HG03521 (cell line): Measurements from ENCODE around the gene FOXP1.
"Not testable (repeated sequence)": the region's sequence is repeated elsewhere in the genome, so short reads cannot be mapped to it uniquely, and the experiment has no call there.

Experiments
- ATAC-seq: cut with Tn5 transposase; IDR thresholded peaks from one replicate; pipeline ENCODE4 v1.9.1; 2021; ENCODE audit warnings: mild to moderate bottlenecking, moderate library complexity; ENCODE audit not compliant: unreplicated experiment

Gene FOXP1

DNA sequence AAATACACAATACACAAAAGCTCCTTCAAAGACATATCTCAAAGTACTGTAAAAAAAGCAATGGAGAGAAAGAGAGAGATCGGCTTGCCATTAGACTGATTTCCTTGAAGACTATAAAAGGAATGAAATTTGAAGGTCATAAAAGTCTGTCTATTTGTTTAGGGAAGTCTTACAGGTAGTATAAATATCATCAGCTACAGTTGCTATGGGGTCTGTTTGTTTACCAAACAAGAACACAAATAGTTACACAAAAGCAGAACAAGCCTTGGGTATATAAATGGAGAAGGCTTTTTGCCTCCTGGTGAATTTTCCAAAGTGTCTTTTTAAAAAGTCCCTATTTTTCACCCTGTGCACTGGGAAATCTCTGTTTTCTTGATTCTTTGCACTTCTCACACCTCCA is 552.3 kb downstream of the FOXP1 start:
- ATAC-seq: no peak

- no peak for ATAC-seq
Measured at GRCh38 chr3:71030748-71031147, 552.8 kb downstream of the FOXP1 start.

GRCh38 chr3:71029770-71030169 is 553.8 kb downstream of the FOXP1 start:
- no peak for ATAC-seq

- ATAC-seq: no peak
Measured at GRCh38 chr3:71028802-71029201, 554.7 kb downstream of the FOXP1 start.

GRCh38 chr3:71028184-71028583 is 555.3 kb downstream of the FOXP1 start:
- no peak for ATAC-seq

GRCh38 chr3:71026634-71027578 is 556.6 kb downstream of the FOXP1 start:
- ATAC-seq: no peak

DNA sequence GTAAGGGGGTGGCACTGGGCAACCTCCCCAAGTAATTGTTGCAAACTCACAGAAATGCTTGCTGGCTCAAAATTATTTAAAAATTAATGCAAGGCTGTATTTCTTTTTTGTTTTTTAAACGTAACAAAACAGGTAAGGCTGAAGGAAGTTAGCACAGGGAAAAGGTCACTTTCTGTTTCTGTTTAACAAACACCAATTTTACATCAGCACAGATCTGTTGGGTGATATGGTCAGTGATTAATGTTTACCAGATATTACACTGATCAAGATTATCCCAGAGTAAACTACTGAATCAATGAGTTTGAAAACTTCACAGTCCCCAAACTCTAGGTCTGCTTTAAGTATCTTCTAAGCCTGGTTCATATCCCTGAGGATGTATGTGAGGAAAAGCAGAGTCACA is 558.0 kb downstream of the FOXP1 start:
- no peak for ATAC-seq

- ATAC-seq: no peak
Measured at GRCh38 chr3:71025010-71025409, 558.5 kb downstream of the FOXP1 start.

DNA sequence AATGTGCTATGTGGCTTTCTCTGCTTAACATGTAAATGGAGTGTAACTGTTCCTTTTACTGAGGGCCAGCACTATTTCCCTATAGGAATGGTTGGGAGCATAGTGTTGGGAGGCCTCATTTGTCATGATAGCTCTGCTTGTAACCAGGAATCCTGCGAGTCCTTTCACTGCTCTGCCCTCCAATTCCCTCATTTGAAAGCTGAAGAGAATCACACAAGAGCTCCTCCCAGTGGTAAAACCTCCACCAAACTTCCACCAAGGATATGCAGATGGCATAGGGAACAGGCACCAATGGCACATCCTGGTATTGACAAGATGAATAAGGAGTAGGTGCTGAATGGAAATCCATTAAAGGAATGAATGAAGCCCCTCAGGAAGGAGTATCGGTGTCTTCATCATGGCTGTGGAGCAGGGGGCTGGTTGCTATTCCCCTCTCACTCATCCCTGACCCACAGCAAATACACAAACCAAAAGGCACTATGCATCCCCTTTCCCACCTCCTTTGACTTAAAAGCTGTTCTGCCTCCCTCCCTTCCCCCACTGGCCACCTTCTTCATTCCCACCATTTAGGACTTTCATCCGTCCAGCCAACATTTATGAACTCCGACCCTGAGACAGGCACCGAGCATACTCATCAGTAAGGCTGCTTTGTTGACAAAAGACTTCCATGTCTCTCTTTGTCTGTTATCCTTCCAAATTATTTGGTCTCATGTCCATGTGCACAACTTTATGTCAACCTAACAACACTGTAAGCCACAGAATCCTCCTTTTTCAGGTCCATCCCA is 560.8 kb downstream of the FOXP1 start:
- ATAC-seq: no peak

- ATAC-seq: no peak
Measured at GRCh38 chr3:71018799-71019198, 564.7 kb downstream of the FOXP1 start.

DNA sequence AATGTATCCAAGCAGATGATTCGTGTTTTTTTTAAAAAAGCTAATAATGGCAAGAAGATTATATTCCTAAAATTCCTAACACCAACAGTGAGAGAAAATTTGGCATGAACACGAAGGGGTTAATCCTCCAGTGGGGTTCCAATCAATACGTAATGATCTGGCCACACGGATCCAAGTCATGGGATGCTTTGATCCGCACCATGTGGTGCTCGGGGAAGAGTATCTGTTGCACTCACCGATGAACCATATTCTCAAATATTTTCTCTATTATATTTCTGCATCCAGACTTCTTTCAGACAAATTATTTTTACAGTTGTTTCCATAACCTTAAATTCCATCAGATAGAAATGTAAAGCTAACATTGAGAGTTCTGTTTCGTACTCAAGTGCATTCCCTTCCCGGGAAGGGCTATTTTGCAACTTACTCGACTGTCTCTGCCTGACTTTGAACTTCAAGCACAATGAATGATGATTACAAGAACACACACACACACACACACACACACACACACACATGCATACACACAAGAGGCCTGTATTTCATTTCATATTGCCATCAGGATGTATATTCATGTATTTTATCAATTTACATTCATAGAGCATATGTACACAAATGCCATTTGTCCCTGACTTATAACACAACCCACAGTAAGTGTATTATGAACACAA is 567.2 kb downstream of the FOXP1 start:
- ATAC-seq: no peak

- not testable (repeated sequence) for ATAC-seq
Measured at GRCh38 chr3:71014616-71015015, 568.9 kb downstream of the FOXP1 start.

DNA sequence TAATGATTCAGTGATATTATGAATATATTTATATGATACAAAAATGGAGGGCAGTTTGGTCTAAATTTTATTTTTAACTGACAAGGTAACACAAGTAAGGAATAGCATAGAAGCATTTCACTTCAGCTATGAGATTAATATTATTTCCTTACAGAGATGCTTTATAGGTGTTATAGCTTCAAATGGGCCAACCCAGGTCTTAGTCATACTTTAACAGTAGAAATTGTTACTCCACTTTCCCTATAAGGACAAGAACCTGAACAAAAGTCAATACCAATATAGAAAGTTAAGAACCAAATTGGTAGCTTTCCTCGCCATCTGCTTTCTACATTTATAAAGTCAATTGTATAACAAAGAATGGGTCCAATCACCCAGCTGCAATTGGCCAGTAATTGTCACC is 570.6 kb downstream of the FOXP1 start:
- ATAC-seq: no peak

- ATAC-seq: peak; percentile 63
Measured at GRCh38 chr3:71011565-71012287, 571.8 kb downstream of the FOXP1 start.

- ATAC-seq: peak; percentile 69
Measured at GRCh38 chr3:71010726-71011455, 572.6 kb downstream of the FOXP1 start.

DNA sequence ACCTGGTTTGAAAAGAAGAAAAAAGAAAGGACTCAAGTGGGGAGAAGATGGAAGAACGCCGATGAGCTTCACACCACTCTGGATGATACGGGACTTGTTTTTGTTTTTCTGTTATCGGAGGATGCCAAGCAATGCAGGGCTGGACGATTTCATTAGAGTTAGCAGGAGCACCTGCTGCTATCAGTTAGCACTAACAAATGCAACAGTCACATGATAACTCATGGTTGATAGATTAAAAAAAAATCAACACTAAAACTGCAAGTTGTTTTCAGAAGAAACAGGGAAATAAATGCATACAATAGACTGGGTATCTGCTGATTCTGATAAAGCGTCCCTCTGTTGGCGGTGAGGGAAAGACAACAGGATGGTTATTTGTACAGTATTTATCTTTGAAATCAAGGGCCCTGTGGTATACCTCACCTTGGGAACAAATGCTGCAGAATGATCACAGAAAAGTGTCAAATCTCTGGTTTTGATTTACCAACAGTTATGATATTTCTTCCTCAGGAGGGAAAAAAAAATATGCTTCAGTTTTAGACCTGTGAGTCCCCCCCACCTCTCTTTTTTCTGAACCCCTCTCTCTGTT is 575.1 kb downstream of the FOXP1 start:
- ATAC-seq: no peak

DNA sequence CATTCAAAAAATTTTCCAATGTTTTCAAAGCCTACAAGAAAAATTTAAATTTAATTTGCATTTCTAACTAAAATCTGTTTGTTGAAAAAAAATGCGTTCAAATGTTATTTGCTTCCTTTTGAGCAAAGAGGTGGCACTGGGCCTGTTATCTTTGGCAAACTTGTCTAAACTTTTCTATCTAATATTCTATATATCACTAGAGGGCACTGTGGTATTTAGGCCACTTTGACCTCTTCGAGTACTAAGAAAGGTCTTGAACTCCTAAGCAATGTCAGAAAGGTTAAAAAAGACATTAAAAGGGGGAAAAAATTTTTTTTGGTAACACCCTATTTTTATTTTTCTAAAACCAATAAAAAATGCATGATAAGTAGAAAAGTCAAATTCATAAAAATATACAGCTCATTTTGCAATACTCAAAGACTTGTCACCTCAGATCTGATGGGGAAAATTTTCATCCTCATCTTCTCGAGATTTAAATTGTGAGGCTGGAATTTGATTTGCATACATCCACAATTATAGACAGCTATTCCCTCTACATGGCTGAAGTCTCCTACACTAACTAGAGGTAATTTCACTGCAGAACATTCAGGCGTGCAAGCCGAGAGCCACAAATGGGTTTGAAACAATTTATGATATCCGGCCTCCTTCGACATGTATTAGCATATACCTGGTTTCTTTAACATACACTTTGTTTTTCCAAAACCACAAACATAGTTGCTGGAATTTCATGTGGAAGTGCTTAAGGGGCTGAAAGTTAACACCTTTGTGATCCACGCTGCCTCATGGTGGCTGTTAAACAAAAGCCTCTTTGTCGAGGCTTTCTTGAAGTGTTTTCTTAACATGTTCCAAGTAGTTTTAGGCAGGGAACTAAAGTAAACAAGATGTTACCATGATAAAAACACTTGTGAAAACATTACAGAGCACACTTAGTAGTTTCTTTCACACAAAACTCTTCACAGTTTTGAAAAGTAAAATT is 576.4 kb downstream of the FOXP1 start:
- ATAC-seq: no peak

DNA sequence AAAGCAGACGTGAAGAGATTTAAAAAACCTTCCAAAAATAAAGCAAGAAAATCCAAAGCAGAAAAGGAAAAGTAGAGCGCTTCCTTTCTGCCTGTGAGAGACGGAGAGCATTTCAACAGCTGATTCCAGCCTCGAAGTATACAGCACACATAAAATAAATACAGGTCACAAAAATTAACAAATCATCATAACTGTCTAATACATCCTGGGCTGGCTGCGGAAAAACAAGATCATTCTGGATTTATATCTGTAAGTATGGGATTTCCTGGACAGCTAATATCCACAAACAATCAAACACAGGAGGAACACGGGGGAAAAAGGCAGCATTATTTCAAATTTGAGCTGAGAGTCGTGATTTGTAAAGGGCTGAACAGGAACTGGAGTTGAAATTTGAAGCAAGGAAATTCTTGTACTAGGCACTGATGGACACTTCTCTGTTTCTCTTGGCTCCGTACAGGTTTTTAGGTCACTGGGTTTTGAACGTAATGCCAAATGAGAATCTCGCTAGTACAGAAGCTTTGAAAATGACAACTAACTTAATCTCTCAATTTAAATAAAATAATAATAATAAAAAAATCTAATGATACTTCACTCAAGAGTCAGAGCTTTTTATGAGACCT is 577.7 kb downstream of the FOXP1 start:
- no peak for ATAC-seq
